ENCODE data around the gene GPR107.

DNA sequence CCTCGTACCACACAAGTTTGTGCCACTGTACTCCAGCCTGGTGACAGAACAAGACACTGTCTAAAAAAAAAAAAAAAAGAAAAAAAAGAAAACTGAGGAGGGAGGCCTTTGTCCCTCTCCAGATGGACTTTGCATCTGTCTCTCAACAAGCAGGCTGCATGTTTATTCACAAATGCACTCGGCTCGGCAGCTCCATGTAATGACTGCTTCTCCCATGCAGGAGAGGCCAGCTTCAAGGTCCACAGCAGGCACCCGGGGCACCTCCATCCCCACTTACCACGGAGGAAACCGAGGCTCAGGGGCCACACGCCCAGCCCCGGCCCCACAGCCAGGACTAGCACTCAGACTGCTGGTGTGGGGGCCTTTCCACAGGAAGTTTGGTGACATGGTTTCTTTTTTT is 105.4 kb downstream of the GPR107 start:
- TF ChIP-seq, protein P1, sequence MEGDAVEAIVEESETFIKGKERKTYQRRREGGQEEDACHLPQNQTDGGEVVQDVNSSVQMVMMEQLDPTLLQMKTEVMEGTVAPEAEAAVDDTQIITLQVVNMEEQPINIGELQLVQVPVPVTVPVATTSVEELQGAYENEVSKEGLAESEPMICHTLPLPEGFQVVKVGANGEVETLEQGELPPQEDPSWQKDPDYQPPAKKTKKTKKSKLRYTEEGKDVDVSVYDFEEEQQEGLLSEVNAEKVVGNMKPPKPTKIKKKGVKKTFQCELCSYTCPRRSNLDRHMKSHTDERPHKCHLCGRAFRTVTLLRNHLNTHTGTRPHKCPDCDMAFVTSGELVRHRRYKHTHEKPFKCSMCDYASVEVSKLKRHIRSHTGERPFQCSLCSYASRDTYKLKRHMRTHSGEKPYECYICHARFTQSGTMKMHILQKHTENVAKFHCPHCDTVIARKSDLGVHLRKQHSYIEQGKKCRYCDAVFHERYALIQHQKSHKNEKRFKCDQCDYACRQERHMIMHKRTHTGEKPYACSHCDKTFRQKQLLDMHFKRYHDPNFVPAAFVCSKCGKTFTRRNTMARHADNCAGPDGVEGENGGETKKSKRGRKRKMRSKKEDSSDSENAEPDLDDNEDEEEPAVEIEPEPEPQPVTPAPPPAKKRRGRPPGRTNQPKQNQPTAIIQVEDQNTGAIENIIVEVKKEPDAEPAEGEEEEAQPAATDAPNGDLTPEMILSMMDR (IDR thresholded peaks at IDR 0.05) = no peak
- TF ChIP-seq POLR2AphosphoS5 (IDR thresholded peaks at IDR 0.05) (no peak), POLR2A (IDR thresholded peaks at IDR 0.05) (no peak)

Data from stomach (tissue), 4 donors.